ENCODE results near the gene FILIP1L. TPM values are rescaled to one million over a fixed set of nuclear protein-coding genes. Genes with fewer than 3 reads are reported as not detected.

The FILIP1L gene
- total and polyA plus RNA-seq, 2 of the 13 experiments (the other 11 are each of a cell fraction or from before 2014, with no cell fraction given): 8.1 to 187 TPM

- no peaks in the 10 kb centered on the region for H4K20me1 ChIP-seq (ENCODE audit: insufficient read depth, low read length)
- H3K4me2 ChIP-seq (ENCODE audit: low read depth, low read length): peak overlapping the region; percentile 51
- FAIRE-seq (no peak), ATAC-seq (peak; percentile 68), DNase-seq (ENCODE audit: low spot score) (peak; percentile 73)
- H3K4me3 ChIP-seq (replicated peaks in 1 of 3; ENCODE audit: insufficient read depth in 1 of 3, low read depth in 2 of 3, low read length in 3 of 3): no peak overlapping the region
- no peaks in the 10 kb centered on the region for H3K27me3 ChIP-seq (ENCODE audit: control insufficient read depth in 1 of 2, insufficient read depth in 2 of 2, low read length in 2 of 2)
- intact Hi-C loops (cut with micrococcal nuclease; ENCODE audit: unreplicated experiment): no loop called here
- ChIA-PET POLR2A (interaction anchor here (1.0 to 1.8 kb wide), 3 partner anchors 9 to 36 kb away, joined by 4 to 7 read pairs (median 5); no protein-coding TSS in a partner anchor), CTCF (ENCODE audit: low intra/inter-chr PET ratio, low total read pairs) (no interaction called here)
- H2AFZ ChIP-seq (ENCODE audit: low read length): peak overlapping the region; percentile 33
- peak overlapping the region; percentile 12; the same call in 1 of the 2 replicates for H3K9ac ChIP-seq (ENCODE audit: insufficient read depth, low read depth, low read length)
- WGBS (ENCODE audit: low lambda C conversion rate): 24% methylated on average over 2 of the region's 2 CpGs
- H3K4me1 ChIP-seq (ENCODE audit: insufficient read depth, low read length): peaks cover 56% of the 10 kb centered on the region
- H3K79me2 ChIP-seq (ENCODE audit: insufficient read depth, low read length): no peaks in the 10 kb centered on the region
- BruUV-seq (replicated peaks): no TSS peak
- in situ Hi-C loops (cut with HindIII; ENCODE audit: extremely low pct_ligation_motif_present, low pct_unique_long_range_greater_than_20kb): no loop called here
- H3K36me3 ChIP-seq (replicated peaks in 1 of 2; ENCODE audit: control insufficient read depth in 1 of 2, insufficient read depth in 2 of 2, low read length in 2 of 2): no peaks in the 10 kb centered on the region
- no peaks in the 10 kb centered on the region for H3K9me3 ChIP-seq (ENCODE audit: low read length)
- H3K27ac ChIP-seq (ENCODE audit: extremely low read length, insufficient read depth, low read length): peak overlapping the region; percentile 48
- TF ChIP-seq FOXP4 (CRISPR knock-in tag; IDR thresholded peaks at IDR 0.05) (peak; percentile 80), ZBTB46 (CRISPR knock-in tag; IDR thresholded peaks at IDR 0.05; ENCODE audit: borderline replicate concordance) (no peak), GATAD2A (CRISPR knock-in tag; IDR thresholded peaks at IDR 0.05) (0 out of 2 replicates have a peak, but pooled peaks have one; percentile 37), GATA4 (IDR thresholded peaks at IDR 0.05; ENCODE audit: borderline replicate concordance, low read depth) (peak; percentile 23; the same call in 1 of the 2 replicates), CEBPG (CRISPR knock-in tag; IDR thresholded peaks at IDR 0.05) (no peak), FOXP1 (IDR thresholded peaks at IDR 0.05) (no peak), FOXP1 (CRISPR knock-in tag; IDR thresholded peaks at IDR 0.05) (peak; percentile 60; the same call in 1 of the 2 replicates), POGZ (CRISPR knock-in tag; IDR thresholded peaks at IDR 0.05) (peak; percentile 16; the same call in 1 of the 2 replicates), ZNF3 (CRISPR knock-in tag; IDR thresholded peaks at IDR 0.05) (0 out of 2 replicates have a peak, but pooled peaks have one; percentile 18), EP300 (IDR thresholded peaks at IDR 0.05; ENCODE audit: low read depth in 2 of 2, low read length in 2 of 2) (peak in 1 of 2 experiments; percentile 39; a peak in 1 of 4 replicates), EP300 (CRISPR knock-in tag; IDR thresholded peaks at IDR 0.05; ENCODE audit: borderline replicate concordance) (0 out of 2 replicates have a peak, but pooled peaks have one; percentile 26), TCF7 (IDR thresholded peaks at IDR 0.05; ENCODE audit: low read depth) (peak; percentile 56), CREM (IDR thresholded peaks at IDR 0.05) (peak; percentile 41; the same call in 1 of the 2 replicates), CREM (CRISPR knock-in tag; IDR thresholded peaks at IDR 0.05) (no peak), NFIC (IDR thresholded peaks at IDR 0.05; ENCODE audit: low read length) (peak; percentile 35; the same call in 1 of the 2 replicates), MED1 (CRISPR knock-in tag; IDR thresholded peaks at IDR 0.05) (peak; percentile 47; the same call in 1 of the 2 replicates), SAP130 (CRISPR knock-in tag; IDR thresholded peaks at IDR 0.05; ENCODE audit: low read depth) (peak; percentile 13; the same call in 1 of the 2 replicates), ZBTB38 (CRISPR knock-in tag; IDR thresholded peaks at IDR 0.05) (no peak), HOXA7 (CRISPR knock-in tag; IDR thresholded peaks at IDR 0.05) (no peak), ZNF710 (CRISPR knock-in tag; IDR thresholded peaks at IDR 0.05; ENCODE audit: borderline replicate concordance) (peak; percentile 67)
Observed at GRCh38 chr3:99884484-99884883, 229.8 kb downstream of the FILIP1L start.

Measured in HepG2 (cell line).